Naive thymus-derived CD4-positive, alpha-beta T cell (primary cell): ENCODE data around the gene TBX1. TPM values are rescaled to one million over a fixed set of nuclear protein-coding genes. Genes with fewer than 3 reads are reported as not detected.

Source experiments
- ATAC-seq: fragments of 150-1000 bp; cut with Tn5 transposase; 2 replicates; pipeline ENCODE4 v1.10.0; 2021; ENCODE audit warnings: mild to moderate bottlenecking, moderate library complexity
- CTCF ChIA-PET: fragments of 350-600 bp; sonication (Branson Sonifier 250); formaldehyde crosslinking; loops from one replicate; lab custom pipeline; 2021; ENCODE audit warnings: antibody characterized with exemption; lab: Charles Lee
- POLR2A ChIA-PET: fragments of 350-600 bp; sonication (Branson Sonifier 250); formaldehyde crosslinking; loops from one replicate; lab custom pipeline; 2021; ENCODE audit warnings: antibody characterized with exemption, inconsistent platforms; lab: Charles Lee
- DNase-seq, 9 donors: peaks; one replicate each; pipeline versions ENCODE4 v3.0.0 to v3.0.0-alpha.2; 2020 to 2022; ENCODE audit warnings: mixed read lengths in 1 of 9
- H3K27ac ChIP-seq: one replicate; pipeline ENCODE4 v1.7.0; 2013; ENCODE audit warnings: mild to moderate bottlenecking, low read depth, low read length, moderate library complexity
- H3K27me3 ChIP-seq, 2 donors: one replicate each; pipeline ENCODE4 v1.7.0; 2013; ENCODE audit warnings: low read length in 2 of 2, mild to moderate bottlenecking in 2 of 2, moderate library complexity in 2 of 2; ENCODE audit not compliant: control insufficient read depth in 2 of 2, insufficient read depth in 2 of 2
- H3K36me3 ChIP-seq, 3 experiments: 1 replicate in 2 of 3; 2 replicates in 1 of 3; pipeline ENCODE4 v1.7.0; 2013; ENCODE audit warnings: low read length in 3 of 3, mild to moderate bottlenecking in 3 of 3, moderate library complexity in 1 of 3; ENCODE audit not compliant: insufficient read depth in 3 of 3, control insufficient read depth in 2 of 3
- H3K4me1 ChIP-seq, 2 donors: one replicate each; pipeline ENCODE4 v1.7.0; 2013; ENCODE audit warnings: low read length in 2 of 2, mild to moderate bottlenecking in 2 of 2, moderate library complexity in 1 of 2; ENCODE audit not compliant: control insufficient read depth in 2 of 2, insufficient read depth in 2 of 2
- H3K4me3 ChIP-seq: 2 replicates; pipeline ENCODE4 v1.7.0; 2013; ENCODE audit warnings: mild to moderate bottlenecking, low read length
- H3K9me3 ChIP-seq, 3 experiments: 1 replicate in 2 of 3; 2 replicates in 1 of 3; pipeline ENCODE4 v1.7.0; 2013; ENCODE audit warnings: low read length in 3 of 3; ENCODE audit not compliant: control insufficient read depth in 2 of 3
- H3K27ac Mint-ChIP-seq, 9 donors: one replicate each; pipeline ENCODE4 v1.8.0; 2020 to 2022; ENCODE audit warnings: mixed read lengths in 9 of 9, mild to moderate bottlenecking in 8 of 9, moderate library complexity in 5 of 9, inconsistent platforms in 2 of 9
- H3K27me3 Mint-ChIP-seq, 5 donors: one replicate each; pipeline ENCODE4 v1.8.0; 2021 to 2022; ENCODE audit warnings: mixed read lengths in 5 of 5, mild to moderate bottlenecking in 1 of 5
- H3K36me3 Mint-ChIP-seq, 5 donors: one replicate each; pipeline ENCODE4 v1.8.0; 2020 to 2022; ENCODE audit warnings: mixed read lengths in 5 of 5, mild to moderate bottlenecking in 3 of 5, inconsistent platforms in 1 of 5
- H3K4me1 Mint-ChIP-seq, 7 donors: one replicate each; pipeline ENCODE4 v1.8.0; 2020 to 2022; ENCODE audit warnings: mixed read lengths in 7 of 7, mild to moderate bottlenecking in 3 of 7, inconsistent platforms in 1 of 7
- H3K4me3 Mint-ChIP-seq, 10 donors: one replicate each; pipeline ENCODE4 v1.8.0; 2020 to 2022; ENCODE audit warnings: mild to moderate bottlenecking in 10 of 10, mixed read lengths in 10 of 10, moderate library complexity in 6 of 10, inconsistent platforms in 2 of 10
- H3K9me3 Mint-ChIP-seq, 11 donors: one replicate each; pipeline ENCODE4 v1.8.0; 2020 to 2022; ENCODE audit warnings: mixed read lengths in 11 of 11, mild to moderate bottlenecking in 4 of 11, inconsistent platforms in 1 of 11, moderate library complexity in 1 of 11
- intact Hi-C, 2 donors: fragments of 100-400 bp; cut with micrococcal nuclease; formaldehyde crosslinking; loops; one replicate each; pipeline ENCODE4 v1.15.1; 2023
- polyA plus RNA-seq, 2 donors: library from polyadenylated mRNA; unstranded; fragments of 300-500 nt; fragmentation: Illumina TruSeq; gene quantifications; one replicate each; pipeline ENCODE4 v1.2.3, GENCODE V29; 2021
- total RNA-seq, 6 experiments: library from RNA in 5 of 6; stranded (reverse) in 5 of 6; gene quantifications; 1 replicate in 5 of 6; 2 replicates in 1 of 6; pipeline ENCODE4 v1.2.3 and lab custom pipeline; 2021 to 2026

The TBX1 gene
- total and polyA plus RNA-seq, 7 experiments from 2014 or later, result 0.22 TPM; not detected in 6

- Mint-ChIP-seq H3K9me3 (no peaks in the 10 kb centered on the region), H3K4me3 (no peak overlapping the region), H3K27ac (no peak overlapping the region), H3K4me1 (peaks cover 0 to 3% (median 0%) of the 10 kb centered on the region in 7 donors), H3K27me3 (no peaks in the 10 kb centered on the region), H3K36me3 (no peaks in the 10 kb centered on the region)
- Histone ChIP-seq H3K27me3 (no peaks in the 10 kb centered on the region), H3K9me3 (no peaks in the 10 kb centered on the region), H3K4me3 (no peak overlapping the region), H3K27ac (no peak overlapping the region), H3K36me3 (no peaks in the 10 kb centered on the region), H3K4me1 (no peaks in the 10 kb centered on the region)
- DNase-seq (no peak), ATAC-seq (no peak)
- POLR2A ChIA-PET, result no interaction called here
- intact Hi-C loops, result no loop called here
- CTCF ChIA-PET, result no interaction called here
Measured at GRCh38 chr22:19740586-19740985, 20.0 kb upstream of the TBX1 start.

GRCh38 chr22:19741053-19741452, 19.5 kb upstream of the TBX1 start:
- no peak for ATAC-seq
- Histone ChIP-seq H3K4me1 (no peaks in the 10 kb centered on the region), H3K27me3 (no peaks in the 10 kb centered on the region), H3K36me3 (no peaks in the 10 kb centered on the region), H3K9me3 (no peaks in the 10 kb centered on the region), H3K4me3 (no peak overlapping the region), H3K27ac (no peak overlapping the region)
- Mint-ChIP-seq H3K27me3 (no peaks in the 10 kb centered on the region), H3K27ac (peak overlapping the region in 1 of 9 donors; percentile 14), H3K36me3 (no peaks in the 10 kb centered on the region), H3K4me3 (no peak overlapping the region), H3K4me1 (peaks cover 0 to 3% (median 0%) of the 10 kb centered on the region in 7 donors), H3K9me3 (no peaks in the 10 kb centered on the region)
- DNase-seq, result no peak
- intact Hi-C loops, result no loop called here
- ChIA-PET POLR2A (no interaction called here), CTCF (interaction anchor here (0.6 kb wide), 1 partner anchor 40 kb away, joined by 5 read pairs; no protein-coding TSS in a partner anchor)

GRCh38 chr22:19742160-19743066, 18.2 kb upstream of the TBX1 start:
- Mint-ChIP-seq H3K27ac (no peak overlapping the region), H3K4me3 (no peak overlapping the region), H3K36me3 (no peaks in the 10 kb centered on the region), H3K4me1 (peaks cover 0 to 3% (median 0%) of the 10 kb centered on the region in 7 donors), H3K27me3 (no peaks in the 10 kb centered on the region), H3K9me3 (no peaks in the 10 kb centered on the region)
- DNase-seq, result no peak
- CTCF ChIA-PET, result interaction anchor here (0.6 kb wide), 1 partner anchor 376 kb away, joined by 3 read pairs; no protein-coding TSS in a partner anchor
- H3K27me3 ChIP-seq, result no peaks in the 10 kb centered on the region
- intact Hi-C loops, result no loop called here
- no peak overlapping the region for H3K4me3 ChIP-seq
- no peaks in the 10 kb centered on the region for H3K36me3 ChIP-seq
- ATAC-seq, result no peak
- no peak overlapping the region for H3K27ac ChIP-seq
- H3K9me3 ChIP-seq, result no peaks in the 10 kb centered on the region
- POLR2A ChIA-PET, result no interaction called here
- H3K4me1 ChIP-seq, result no peaks in the 10 kb centered on the region

- H3K36me3 ChIP-seq, result no peaks in the 10 kb centered on the region
- Mint-ChIP-seq H3K4me1 (peaks cover 0 to 3% (median 0%) of the 10 kb centered on the region in 7 donors), H3K9me3 (no peaks in the 10 kb centered on the region), H3K36me3 (no peaks in the 10 kb centered on the region), H3K27me3 (no peaks in the 10 kb centered on the region), H3K4me3 (no peak overlapping the region), H3K27ac (no peak overlapping the region)
- CTCF ChIA-PET, result no interaction called here
- POLR2A ChIA-PET, result no interaction called here
- intact Hi-C loops, result no loop called here
- no peak for DNase-seq
- no peak overlapping the region for H3K4me3 ChIP-seq
- H3K27me3 ChIP-seq, result no peaks in the 10 kb centered on the region
- no peaks in the 10 kb centered on the region for H3K4me1 ChIP-seq
- H3K9me3 ChIP-seq, result no peaks in the 10 kb centered on the region
- no peak overlapping the region for H3K27ac ChIP-seq
- ATAC-seq, result no peak
Measured at GRCh38 chr22:19743081-19743480, 17.5 kb upstream of the TBX1 start.

- intact Hi-C loops, result no loop called here
- H3K36me3 Mint-ChIP-seq, result no peaks in the 10 kb centered on the region
- CTCF ChIA-PET, result no interaction called here
- POLR2A ChIA-PET, result no interaction called here
- no peak overlapping the region for H3K4me3 Mint-ChIP-seq
- no peaks in the 10 kb centered on the region for H3K4me1 ChIP-seq
- H3K9me3 ChIP-seq, result no peaks in the 10 kb centered on the region
- no peaks in the 10 kb centered on the region for H3K36me3 ChIP-seq
- no peak overlapping the region for H3K4me3 ChIP-seq
- no peak for ATAC-seq
- no peak for DNase-seq
- peaks cover 0 to 3% (median 0%) of the 10 kb centered on the region in 7 donors for H3K4me1 Mint-ChIP-seq
- no peak overlapping the region for H3K27ac Mint-ChIP-seq
- no peaks in the 10 kb centered on the region for H3K27me3 Mint-ChIP-seq
- H3K27me3 ChIP-seq, result no peaks in the 10 kb centered on the region
- H3K9me3 Mint-ChIP-seq, result no peaks in the 10 kb centered on the region
- no peak overlapping the region for H3K27ac ChIP-seq
Measured at GRCh38 chr22:19743651-19744050, 16.9 kb upstream of the TBX1 start.

GRCh38 chr22:19744350-19745006, 16.1 kb upstream of the TBX1 start:
- ATAC-seq, result no peak
- intact Hi-C loops, result no loop called here

More at GRCh38 chr22:19744350-19745006, 16.1 kb upstream of the TBX1 start:
- Histone ChIP-seq H3K27me3 (no peaks in the 10 kb centered on the region), H3K9me3 (no peaks in the 10 kb centered on the region), H3K27ac (no peak overlapping the region), H3K36me3 (no peaks in the 10 kb centered on the region), H3K4me3 (no peak overlapping the region), H3K4me1 (no peaks in the 10 kb centered on the region)
- DNase-seq, result no peak
- POLR2A ChIA-PET, result no interaction called here
- Mint-ChIP-seq H3K36me3 (no peaks in the 10 kb centered on the region), H3K27me3 (no peaks in the 10 kb centered on the region), H3K4me1 (peaks cover 0 to 3% (median 0%) of the 10 kb centered on the region in 7 donors), H3K9me3 (no peaks in the 10 kb centered on the region), H3K4me3 (no peak overlapping the region), H3K27ac (peak overlapping the region in 1 of 9 donors; percentile 20)
- CTCF ChIA-PET, result interaction anchor here (0.8 kb wide), 1 partner anchor 13 kb away, joined by 3 read pairs; no protein-coding TSS in a partner anchor
